ENCODE results near the gene KLHL29. TPM values are rescaled to one million over a fixed set of nuclear protein-coding genes. Genes with fewer than 3 reads are reported as not detected.
A peak's percentile ranks its signal among the peaks of the same experiment; 100 is the strongest.

Gene KLHL29
- total and polyA plus RNA-seq, 10 donors = 1.5 to 30.5 (median 9.4) TPM

DNA sequence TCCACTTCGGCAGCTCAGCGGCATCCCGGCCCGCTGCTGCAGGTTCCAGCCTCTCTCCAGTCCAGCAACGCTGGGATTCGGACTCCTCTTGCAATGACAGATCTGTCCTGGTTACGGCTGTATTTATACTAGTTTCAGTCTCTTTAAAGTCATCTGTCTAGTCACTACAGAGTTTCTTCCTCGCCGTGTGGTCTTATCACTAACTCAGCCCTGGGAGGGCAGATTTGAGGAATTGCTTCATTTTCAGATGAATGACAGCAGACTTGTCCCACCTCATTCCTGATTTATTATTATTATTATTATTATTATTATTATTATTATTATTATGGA, 2.2 kb downstream of the KLHL29 start:
- TF ChIP-seq, protein P1, sequence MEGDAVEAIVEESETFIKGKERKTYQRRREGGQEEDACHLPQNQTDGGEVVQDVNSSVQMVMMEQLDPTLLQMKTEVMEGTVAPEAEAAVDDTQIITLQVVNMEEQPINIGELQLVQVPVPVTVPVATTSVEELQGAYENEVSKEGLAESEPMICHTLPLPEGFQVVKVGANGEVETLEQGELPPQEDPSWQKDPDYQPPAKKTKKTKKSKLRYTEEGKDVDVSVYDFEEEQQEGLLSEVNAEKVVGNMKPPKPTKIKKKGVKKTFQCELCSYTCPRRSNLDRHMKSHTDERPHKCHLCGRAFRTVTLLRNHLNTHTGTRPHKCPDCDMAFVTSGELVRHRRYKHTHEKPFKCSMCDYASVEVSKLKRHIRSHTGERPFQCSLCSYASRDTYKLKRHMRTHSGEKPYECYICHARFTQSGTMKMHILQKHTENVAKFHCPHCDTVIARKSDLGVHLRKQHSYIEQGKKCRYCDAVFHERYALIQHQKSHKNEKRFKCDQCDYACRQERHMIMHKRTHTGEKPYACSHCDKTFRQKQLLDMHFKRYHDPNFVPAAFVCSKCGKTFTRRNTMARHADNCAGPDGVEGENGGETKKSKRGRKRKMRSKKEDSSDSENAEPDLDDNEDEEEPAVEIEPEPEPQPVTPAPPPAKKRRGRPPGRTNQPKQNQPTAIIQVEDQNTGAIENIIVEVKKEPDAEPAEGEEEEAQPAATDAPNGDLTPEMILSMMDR (IDR thresholded peaks at IDR 0.05 in 8 of 11, conservative IDR thresholded peaks at IDR 0.05 in 3 of 11) = no peak
- TF ChIP-seq POLR2A (IDR thresholded peaks at IDR 0.05) = no peak
- TF ChIP-seq POLR2AphosphoS5 (IDR thresholded peaks at IDR 0.05) = no peak
- Histone ChIP-seq H3K27ac (peak overlapping the region in 3 of 8 donors; percentile 63 to 76 (median 74)), H3K36me3 (no peaks in the 10 kb centered on the region), H3K4me3 (peak overlapping the region; percentile 49 to 83 (median 62)), H3K9me3 (no peaks in the 10 kb centered on the region), H3K4me1 (peaks cover 13 to 55% (median 26%) of the 10 kb centered on the region in 6 donors), H3K27me3 (replicated peaks in 1 of 7) (peaks cover 0 to 97% (median 39%) of the 10 kb centered on the region in 7 donors)
- WGBS, 5 donors = 3 to 6% (median 3%) methylated on average over 9 of the region's 9 CpGs
- no peak for DNase-seq
- intact Hi-C loops (cut with DNase I; ENCODE audit: low total_unique reads) = no loop called here

DNA sequence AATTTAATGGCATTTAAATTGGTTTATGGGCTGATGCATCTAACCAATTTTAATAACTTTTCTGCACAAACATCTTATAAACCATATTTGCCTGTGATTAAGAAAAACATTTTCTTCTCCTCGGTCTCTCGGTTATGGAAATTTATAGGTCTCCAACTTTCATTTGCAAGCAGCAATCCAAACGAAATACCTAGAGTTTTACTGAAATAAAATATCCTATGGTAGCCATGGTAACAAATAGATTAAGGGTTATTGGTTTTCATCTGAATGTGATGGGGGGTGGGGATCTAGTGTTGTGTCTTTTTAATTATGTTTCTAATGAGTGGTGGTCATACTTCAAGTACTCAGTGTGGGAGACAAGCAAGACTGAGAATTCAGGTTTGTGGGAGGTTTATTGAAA, 2.9 kb downstream of the KLHL29 start:
- no peak overlapping the region for H3K27ac ChIP-seq
- TF ChIP-seq POLR2A (IDR thresholded peaks at IDR 0.05) (no peak), POLR2AphosphoS5 (IDR thresholded peaks at IDR 0.05) (no peak)
- TF ChIP-seq, protein P1 (IDR thresholded peaks at IDR 0.05 in 8 of 11, conservative IDR thresholded peaks at IDR 0.05 in 3 of 11) = no peak
- intact Hi-C loops (cut with DNase I; ENCODE audit: low total_unique reads) = no loop called here
- no peaks in the 10 kb centered on the region for H3K9me3 ChIP-seq
- no peak for DNase-seq
- H3K27me3 ChIP-seq (replicated peaks in 1 of 7) = peaks cover 0 to 90% (median 39%) of the 10 kb centered on the region in 7 donors
- H3K4me1 ChIP-seq = peaks cover 13 to 55% (median 26%) of the 10 kb centered on the region in 6 donors
- 62 to 80% (median 65%) methylated on average over 3 of the region's 3 CpGs for WGBS, 5 donors
- peak overlapping the region in 3 of 8 donors; percentile 64 to 83 (median 65) for H3K4me3 ChIP-seq
- no peaks in the 10 kb centered on the region for H3K36me3 ChIP-seq

DNA sequence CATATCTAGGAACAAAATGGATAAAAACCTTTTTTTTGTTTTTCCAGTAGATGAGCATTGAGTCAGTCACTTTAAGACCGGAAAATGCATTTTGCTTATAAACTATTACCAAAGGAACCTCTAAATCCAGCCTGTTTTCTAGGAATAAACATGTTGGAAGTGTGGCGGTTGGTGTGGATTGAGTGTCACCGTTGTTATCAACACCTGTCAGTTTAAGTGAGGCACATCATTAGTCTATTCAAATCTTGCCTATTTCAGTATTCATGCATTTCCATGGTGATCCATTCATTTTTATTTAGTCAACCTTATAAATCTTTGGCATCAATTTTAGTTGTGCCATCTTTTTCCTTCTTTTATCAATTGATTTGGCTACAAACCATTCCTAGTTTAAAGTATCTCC, 3.3 kb downstream of the KLHL29 start:
- TF ChIP-seq POLR2A (IDR thresholded peaks at IDR 0.05) = no peak
- TF ChIP-seq, protein P1 (IDR thresholded peaks at IDR 0.05 in 8 of 11, conservative IDR thresholded peaks at IDR 0.05 in 3 of 11) = no peak
- Histone ChIP-seq H3K27me3 (replicated peaks in 1 of 7) (peaks cover 0 to 89% (median 39%) of the 10 kb centered on the region in 7 donors), H3K4me3 (peak overlapping the region in 1 of 8 donors; percentile 83), H3K4me1 (peaks cover 13 to 55% (median 26%) of the 10 kb centered on the region in 6 donors), H3K9me3 (no peaks in the 10 kb centered on the region), H3K27ac (no peak overlapping the region), H3K36me3 (no peaks in the 10 kb centered on the region)
- no peak for DNase-seq
- WGBS, 5 donors = 73 to 86% (median 82%) methylated on average over 3 of the region's 3 CpGs
- intact Hi-C loops (cut with DNase I; ENCODE audit: low total_unique reads) = no loop called here

DNA sequence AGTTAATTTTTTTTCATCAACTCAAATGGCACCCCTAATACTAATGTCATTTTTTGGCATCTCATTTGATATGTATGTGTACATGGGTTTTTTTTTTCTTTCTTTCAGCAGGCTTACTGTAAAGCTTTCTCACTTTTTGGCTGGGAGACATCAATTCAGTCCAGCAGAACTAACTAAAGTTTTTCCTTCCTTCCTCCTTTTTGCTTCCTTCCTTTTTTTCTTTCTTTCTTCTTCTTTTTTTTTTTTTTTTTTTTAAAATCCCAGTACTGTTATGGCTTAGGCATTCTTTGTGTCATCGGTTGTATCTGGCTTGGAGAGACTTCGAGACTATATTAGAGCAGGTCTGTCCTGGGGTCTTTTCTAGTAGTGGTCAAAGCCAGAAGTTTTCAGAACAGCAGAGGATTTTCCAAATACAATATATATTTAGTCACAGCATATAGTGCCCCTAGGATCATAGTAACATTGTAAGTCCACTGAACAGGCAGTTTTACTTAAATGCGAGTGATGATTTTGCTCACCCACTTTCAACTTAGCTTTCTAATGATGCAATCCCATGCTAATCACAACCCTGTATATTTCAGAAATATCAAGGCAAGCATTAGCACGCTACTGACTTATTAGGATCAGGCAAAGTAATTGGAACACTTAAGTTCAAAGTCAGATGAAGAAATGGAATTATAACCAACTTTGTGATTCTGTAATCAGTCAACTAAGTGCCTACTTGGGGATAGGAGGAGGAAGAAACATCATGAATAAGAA, 4.0 kb downstream of the KLHL29 start:
- Histone ChIP-seq H3K27ac (no peak overlapping the region), H3K4me3 (no peak overlapping the region), H3K4me1 (peaks cover 13 to 56% (median 26%) of the 10 kb centered on the region in 6 donors), H3K36me3 (no peaks in the 10 kb centered on the region), H3K9me3 (no peaks in the 10 kb centered on the region), H3K27me3 (replicated peaks in 1 of 7) (peaks cover 0 to 89% (median 39%) of the 10 kb centered on the region in 7 donors)
- WGBS, 5 donors = 83 to 91% (median 90%) methylated on average over 4 of the region's 4 CpGs
- no peak for DNase-seq
- intact Hi-C loops (cut with DNase I; ENCODE audit: low total_unique reads) = no loop called here
- TF ChIP-seq POLR2A (IDR thresholded peaks at IDR 0.05) = no peak
- no peak for TF ChIP-seq POLR2AphosphoS5 (IDR thresholded peaks at IDR 0.05)
- TF ChIP-seq, protein P1 (IDR thresholded peaks at IDR 0.05 in 8 of 11, conservative IDR thresholded peaks at IDR 0.05 in 3 of 11) = no peak
